ENCODE results near the gene GRAP.
"Not testable (repeated sequence)": the region's sequence is repeated elsewhere in the genome, so short reads cannot be mapped to it uniquely, and the experiment has no call there.

GRCh38 chr17:19038730-19039129 lies 8.0 kb downstream of the GRAP start:
- TF ChIP-seq POLR2A, CTCF (IDR thresholded peaks at IDR 0.05): not testable (repeated sequence)
